ENCODE results near the gene RBM24.

- no peak for TF ChIP-seq EZH2 (IDR thresholded peaks at IDR 0.05; ENCODE audit: borderline replicate concordance, low read depth, low read length, severe bottlenecking)
- no peak for TF ChIP-seq JUN (IDR thresholded peaks at IDR 0.05; ENCODE audit: borderline replicate concordance, insufficient read depth, insufficient read length, low read depth)
- no peak for TF ChIP-seq CTCF (IDR thresholded peaks at IDR 0.05; ENCODE audit: extremely low read depth in 1 of 2, insufficient read depth in 1 of 2, low read depth in 1 of 2, low read length in 2 of 2)
These were observed 16.3 kb downstream of the RBM24 start for GRCh38 chr6:17297271-17298080.

Data from endothelial cell of umbilical vein (primary cell).